GM18873 (cell line): ENCODE measurements around the gene DLG2.
"Not testable (repeated sequence)": the region's sequence is repeated elsewhere in the genome, so short reads cannot be mapped to it uniquely, and the experiment has no call there.

Source experiments
- ATAC-seq: cut with Tn5 transposase; IDR thresholded peaks from one replicate; pipeline ENCODE4 v1.9.1; 2021; ENCODE audit warnings: mild to moderate bottlenecking, moderate library complexity, moderate number of reproducible peaks; ENCODE audit not compliant: unreplicated experiment, low FRiP score

Gene DLG2

GRCh38 chr11:83493034-83493433 lies 2134.1 kb downstream of the DLG2 start:
- ATAC-seq, result no peak

GRCh38 chr11:83483808-83484207 lies 2143.3 kb downstream of the DLG2 start:
- no peak for ATAC-seq

GRCh38 chr11:83480811-83481210 lies 2146.3 kb downstream of the DLG2 start:
- no peak for ATAC-seq

GRCh38 chr11:83480251-83480650 lies 2146.9 kb downstream of the DLG2 start:
- ATAC-seq, result no peak

- ATAC-seq, result no peak
These were observed 2149.4 kb downstream of the DLG2 start for GRCh38 chr11:83477772-83478171.

- no peak for ATAC-seq
These were observed 2151.4 kb downstream of the DLG2 start for GRCh38 chr11:83475760-83476159.

GRCh38 chr11:83473743-83474142 lies 2153.4 kb downstream of the DLG2 start:
- no peak for ATAC-seq

GRCh38 chr11:83472806-83473205 lies 2154.3 kb downstream of the DLG2 start:
- no peak for ATAC-seq

- no peak for ATAC-seq
These were observed 2155.1 kb downstream of the DLG2 start for GRCh38 chr11:83471831-83472727.

GRCh38 chr11:83467837-83468236 lies 2159.3 kb downstream of the DLG2 start:
- ATAC-seq, result no peak

GRCh38 chr11:83464160-83464944 lies 2162.8 kb downstream of the DLG2 start:
- ATAC-seq, result no peak

- no peak for ATAC-seq
These were observed 2167.3 kb downstream of the DLG2 start for GRCh38 chr11:83459798-83460197.

GRCh38 chr11:83456566-83456965 lies 2170.6 kb downstream of the DLG2 start:
- no peak for ATAC-seq

- no peak for ATAC-seq
These were observed 2171.1 kb downstream of the DLG2 start for GRCh38 chr11:83456075-83456474.

GRCh38 chr11:83455356-83455755 lies 2171.8 kb downstream of the DLG2 start:
- no peak for ATAC-seq

- no peak for ATAC-seq
These were observed 2172.5 kb downstream of the DLG2 start for GRCh38 chr11:83454674-83455073.

- no peak for ATAC-seq
These were observed 2177.7 kb downstream of the DLG2 start for GRCh38 chr11:83449338-83449913.

- no peak for ATAC-seq
These were observed 2178.5 kb downstream of the DLG2 start for GRCh38 chr11:83448686-83449085.

GRCh38 chr11:83443880-83444279 lies 2183.3 kb downstream of the DLG2 start:
- ATAC-seq, result not testable (repeated sequence)

- ATAC-seq, result no peak
These were observed 2185.5 kb downstream of the DLG2 start for GRCh38 chr11:83441601-83442000.

GRCh38 chr11:83441171-83441570 lies 2186.0 kb downstream of the DLG2 start:
- ATAC-seq, result no peak
